H54 (cell line): Measurements from ENCODE around the gene PYROXD2.

Source experiments
- DNase-seq: peaks from one replicate; pipeline ENCODE4 v3.0.0; 2011; ENCODE audit warnings: low spot score, mixed read lengths; ENCODE audit not compliant: insufficient read length
- FAIRE-seq: peaks from 3 replicates; lab custom pipeline; 2011; peaks lifted over from hg19 to GRCh38; lab: Jason Lieb, UNC
- POLR2A ChIP-seq: IDR thresholded peaks from 2 replicates; pipeline ENCODE4 v1.6.1; 2011; ENCODE audit warnings: low read depth, mild to moderate bottlenecking, low read length

The PYROXD2 gene

GRCh38 chr10:98446661-98447221, 31.8 kb upstream of the PYROXD2 start, which contains the start of gene HPS1:
TSS of gene HPS1 (minus strand) at chr10:98446935. CDS start at chr10:98443240, 3,695 bp downstream.
- peak; percentile 82 for DNase-seq
- no peak for FAIRE-seq
- TF ChIP-seq POLR2A, result peak; percentile 79

DNA sequence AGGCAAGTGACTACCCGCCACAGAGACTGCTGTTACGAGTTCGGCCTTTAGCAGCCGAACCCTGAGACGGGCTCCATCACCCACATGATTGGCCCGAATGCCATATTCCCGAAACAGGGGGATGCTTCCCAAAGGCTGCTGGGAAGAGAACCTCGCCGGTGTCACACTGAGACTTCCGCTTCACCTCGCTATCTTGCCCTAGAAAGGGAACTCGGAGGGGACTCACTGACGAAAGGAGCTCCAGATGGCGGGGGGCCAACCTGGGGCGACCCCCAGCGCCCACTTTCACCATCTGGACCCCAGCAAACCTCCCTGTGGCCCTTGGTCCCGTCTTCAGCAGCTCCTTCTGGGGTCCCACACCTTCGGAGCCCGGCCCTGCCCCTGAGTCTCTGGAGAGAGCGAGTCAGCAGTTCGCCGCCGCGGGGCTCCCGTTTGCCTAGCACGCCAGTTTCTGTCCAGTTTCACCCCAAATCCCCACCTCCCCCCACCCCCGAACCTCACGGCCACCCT, 31.2 kb upstream of the PYROXD2 start:
- DNase-seq, result peak; percentile 29
- no peak for TF ChIP-seq POLR2A
- no peak for FAIRE-seq

GRCh38 chr10:98445200-98445812, 30.3 kb upstream of the PYROXD2 start:
- TF ChIP-seq POLR2A, result no peak
- no peak for DNase-seq

GRCh38 chr10:98444314-98445006, 29.5 kb upstream of the PYROXD2 start:
- FAIRE-seq (no peak), DNase-seq (no peak)
- TF ChIP-seq POLR2A, result no peak

More at GRCh38 chr10:98445200-98445812, 30.3 kb upstream of the PYROXD2 start:
- no peak for FAIRE-seq

DNA sequence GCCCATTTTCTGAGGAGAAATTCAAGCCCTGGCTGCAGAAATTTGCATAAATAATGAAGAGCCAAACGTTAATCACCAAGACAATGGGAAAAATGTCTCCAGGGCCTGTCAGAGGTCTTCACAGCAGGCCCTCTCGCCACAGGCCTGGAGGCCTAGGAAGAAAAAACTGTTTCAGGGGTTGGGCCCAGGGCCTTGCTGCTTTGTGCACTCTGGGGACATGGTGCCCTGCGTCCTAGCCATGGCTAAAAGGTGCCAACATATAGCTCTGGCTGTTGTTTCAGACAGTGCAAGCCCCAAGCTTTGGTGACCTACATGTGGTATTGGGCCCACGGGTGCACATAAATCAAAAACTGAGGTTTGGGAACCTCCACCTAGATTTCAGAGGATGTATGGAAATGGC, 23.7 kb upstream of the PYROXD2 start:
- FAIRE-seq, result no peak
- TF ChIP-seq POLR2A, result no peak
- DNase-seq, result no peak

- TF ChIP-seq POLR2A, result no peak
- DNase-seq (no peak), FAIRE-seq (no peak)
Observed at GRCh38 chr10:98436704-98437103, 21.7 kb upstream of the PYROXD2 start.

DNA sequence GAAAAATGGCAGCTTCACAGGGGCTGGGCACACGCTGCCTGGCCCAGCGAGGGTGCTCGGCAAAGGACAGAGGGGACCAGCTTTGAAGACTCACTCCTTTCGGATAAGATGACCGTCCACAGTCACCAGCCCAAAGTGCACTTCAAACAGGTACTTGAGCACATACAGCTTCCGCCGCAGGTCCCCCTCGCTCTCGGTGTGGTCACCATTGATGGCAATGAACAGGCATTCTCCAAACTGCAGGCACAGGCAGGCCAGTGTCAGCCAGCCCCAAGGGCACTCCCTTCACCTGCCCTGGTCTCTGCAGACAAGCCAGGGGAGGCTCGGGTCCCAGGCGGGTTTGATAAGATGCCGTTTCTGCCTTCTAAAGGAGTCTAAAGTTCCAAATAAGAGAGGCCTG, 20.2 kb upstream of the PYROXD2 start:
- no peak for TF ChIP-seq POLR2A
- DNase-seq (no peak), FAIRE-seq (no peak)

- DNase-seq, result peak; percentile 62
- peak; percentile 6 for FAIRE-seq
- no peak for TF ChIP-seq POLR2A
Observed at GRCh38 chr10:98433881-98434732, 19.1 kb upstream of the PYROXD2 start.

DNA sequence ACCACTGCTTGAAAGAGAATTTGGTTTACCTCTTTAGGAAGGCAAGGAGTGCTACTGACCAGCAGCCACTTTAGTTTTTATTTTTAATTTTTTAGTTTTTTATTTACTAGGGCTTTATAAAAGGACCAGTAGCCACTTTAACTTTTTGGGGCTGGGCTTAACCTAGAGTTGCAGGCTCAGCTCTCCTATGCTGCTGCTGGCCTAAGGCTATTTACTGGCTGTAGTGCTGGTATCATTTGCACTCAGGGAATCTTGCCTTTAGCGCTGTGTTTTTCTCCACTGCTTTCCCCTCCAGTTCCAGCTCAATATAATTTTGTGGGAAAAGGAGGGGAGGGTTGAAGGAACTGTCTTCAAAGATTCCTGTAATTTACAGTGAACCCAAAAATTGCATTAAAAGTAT, 18.4 kb upstream of the PYROXD2 start:
- FAIRE-seq, result no peak
- no peak for TF ChIP-seq POLR2A
- DNase-seq, result no peak

- no peak for TF ChIP-seq POLR2A
- DNase-seq (no peak), FAIRE-seq (no peak)
Observed at GRCh38 chr10:98432330-98432729, 17.3 kb upstream of the PYROXD2 start.

DNA sequence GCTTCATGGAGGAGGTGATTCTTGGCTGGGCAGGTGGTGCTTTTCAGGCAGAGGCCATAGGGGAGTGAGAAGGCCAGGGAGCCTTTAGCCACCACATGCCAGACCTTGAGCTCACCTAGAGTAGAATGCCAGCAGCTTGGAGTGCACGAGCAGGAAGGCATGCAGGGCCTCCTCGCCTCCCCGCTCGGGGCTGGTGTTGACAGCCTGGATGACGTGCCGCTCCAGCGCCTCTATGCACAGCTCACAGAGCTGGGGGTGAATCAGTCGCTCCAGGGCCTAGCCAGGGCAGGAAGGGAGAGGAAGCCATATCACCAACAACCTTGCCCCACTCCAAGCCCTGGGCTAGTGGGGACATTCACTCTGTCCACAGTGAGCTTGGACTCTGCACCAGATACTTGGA, 16.0 kb upstream of the PYROXD2 start:
- TF ChIP-seq POLR2A, result no peak
- FAIRE-seq, result no peak
- no peak for DNase-seq

- FAIRE-seq (no peak), DNase-seq (no peak)
- TF ChIP-seq POLR2A, result no peak
Observed at GRCh38 chr10:98430427-98430826, 15.4 kb upstream of the PYROXD2 start.

DNA sequence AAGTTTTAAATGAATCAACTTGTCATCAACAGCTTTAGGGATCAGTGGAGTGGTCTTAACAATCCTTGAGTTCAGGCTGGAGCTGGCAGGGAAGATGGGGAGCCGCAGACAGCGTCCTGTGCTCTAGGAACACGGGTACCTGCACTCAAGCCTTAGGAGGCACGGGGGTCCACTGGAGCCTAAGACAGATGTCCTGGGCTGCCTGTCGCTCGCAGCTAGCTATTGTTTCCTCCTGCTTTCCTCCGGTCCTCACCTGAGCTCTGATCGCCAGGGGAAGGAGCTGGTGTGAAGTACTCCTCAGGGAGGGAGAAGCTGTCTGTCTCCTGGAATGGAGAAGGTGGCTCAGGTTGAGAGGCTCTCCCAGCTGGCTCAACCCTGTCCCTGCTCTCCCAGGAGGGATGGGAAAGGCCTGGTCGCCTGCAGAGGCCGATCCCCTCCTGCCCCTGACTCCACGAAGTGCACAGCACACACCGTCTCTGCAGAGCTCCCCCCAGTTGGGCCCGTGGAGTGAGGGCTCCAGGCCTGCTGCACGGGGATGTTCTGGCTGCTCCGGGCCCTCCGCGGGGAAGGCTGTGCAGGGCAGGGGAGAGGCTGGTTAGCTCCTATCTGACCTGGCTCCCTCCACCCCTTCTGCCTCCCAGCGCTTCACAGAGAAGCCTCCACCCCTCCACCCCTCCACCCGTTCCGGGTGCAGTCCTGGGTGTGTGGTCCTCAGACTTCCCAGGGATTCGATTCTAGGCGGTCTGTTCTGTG, 14.5 kb upstream of the PYROXD2 start:
- no peak for TF ChIP-seq POLR2A
- DNase-seq (no peak), FAIRE-seq (no peak)
